Activated naive CD4-positive, alpha-beta T cell treated with anti-CD3 and anti-CD28 coated beads, Interleukin-2, amount 50 U/mL, for 24 hours (primary cell): ENCODE results near the gene GPR62.
"Not testable (repeated sequence)": the region's sequence is repeated elsewhere in the genome, so short reads cannot be mapped to it uniquely, and the experiment has no call there.

Experiments
- H3K27ac Mint-ChIP-seq: one replicate; pipeline ENCODE4 v1.8.0; 2021; ENCODE audit warnings: mild to moderate bottlenecking, mixed read lengths
- H3K27me3 Mint-ChIP-seq: one replicate; pipeline ENCODE4 v1.8.0; 2021; ENCODE audit warnings: mixed read lengths
- H3K36me3 Mint-ChIP-seq: one replicate; pipeline ENCODE4 v1.8.0; 2021; ENCODE audit warnings: mixed read lengths
- H3K4me1 Mint-ChIP-seq: one replicate; pipeline ENCODE4 v1.8.0; 2021; ENCODE audit warnings: mixed read lengths
- H3K4me3 Mint-ChIP-seq: one replicate; pipeline ENCODE4 v1.8.0; 2021; ENCODE audit warnings: mild to moderate bottlenecking, mixed read lengths
- H3K9me3 Mint-ChIP-seq: one replicate; pipeline ENCODE4 v1.8.0; 2021; ENCODE audit warnings: mixed read lengths

The GPR62 gene

DNA sequence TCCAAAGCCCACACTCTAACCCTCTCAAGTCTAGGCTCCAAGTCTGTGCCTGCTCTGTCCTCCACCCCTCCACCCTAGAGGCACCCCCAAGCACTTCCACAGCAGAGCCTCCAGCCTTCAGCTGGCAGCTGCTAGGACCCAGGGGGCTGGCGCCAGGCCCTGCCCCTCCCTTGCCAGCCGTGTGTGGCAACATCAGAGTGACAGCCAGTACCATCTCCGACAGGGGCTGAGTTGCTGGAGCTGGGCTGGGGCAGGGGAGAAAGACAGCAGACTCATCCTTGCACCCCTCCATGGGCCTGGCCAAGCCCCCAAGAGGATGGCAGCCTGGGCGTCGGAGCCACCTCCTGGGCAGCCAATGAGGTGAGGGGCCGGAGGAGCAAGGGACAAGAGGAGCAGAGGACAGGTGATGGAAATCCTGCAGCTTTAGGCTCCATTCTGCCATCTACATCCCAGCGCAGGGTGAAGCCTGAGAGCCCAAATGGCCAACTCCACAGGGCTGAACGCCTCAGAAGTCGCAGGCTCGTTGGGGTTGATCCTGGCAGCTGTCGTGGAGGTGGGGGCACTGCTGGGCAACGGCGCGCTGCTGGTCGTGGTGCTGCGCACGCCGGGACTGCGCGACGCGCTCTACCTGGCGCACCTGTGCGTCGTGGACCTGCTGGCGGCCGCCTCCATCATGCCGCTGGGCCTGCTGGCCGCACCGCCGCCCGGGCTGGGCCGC is at the start of gene GPR62:
TSS of gene GPR62 (plus strand) at position 207 of the 718 bp plus-strand sequence. CDS start at position 479, 272 bp downstream.
- H3K27me3 Mint-ChIP-seq: peaks cover 9% of the 10 kb centered on the region
- H3K9me3 Mint-ChIP-seq: no peaks in the 10 kb centered on the region
- H3K27ac Mint-ChIP-seq: no peak within 1 kb of the TSS
- H3K4me1 Mint-ChIP-seq: no peaks in the 10 kb centered on the region
- peak within 1 kb of the TSS; percentile 49 for H3K4me3 Mint-ChIP-seq
- peaks cover 2% of the 10 kb centered on the region for H3K36me3 Mint-ChIP-seq

GRCh38 chr3:51908026-51908425 is 47.2 kb upstream of the GPR62 start:
- Mint-ChIP-seq H3K4me3 (no peak overlapping the region), H3K27ac (no peak overlapping the region), H3K27me3 (peaks cover 10% of the 10 kb centered on the region), H3K4me1 (no peaks in the 10 kb centered on the region), H3K36me3 (peaks cover 10% of the 10 kb centered on the region), H3K9me3 (no peaks in the 10 kb centered on the region)

- Mint-ChIP-seq H3K27ac (no peak overlapping the region), H3K9me3 (no peaks in the 10 kb centered on the region), H3K36me3 (no peaks in the 10 kb centered on the region), H3K27me3 (peaks cover 3% of the 10 kb centered on the region), H3K4me1 (no peaks in the 10 kb centered on the region), H3K4me3 (no peak overlapping the region)
Observed at GRCh38 chr3:51916418-51916817, 38.8 kb upstream of the GPR62 start.

GRCh38 chr3:51921081-51921578 is 34.1 kb upstream of the GPR62 start:
- Mint-ChIP-seq H3K4me1 (no peaks in the 10 kb centered on the region), H3K36me3 (no peaks in the 10 kb centered on the region), H3K9me3 (no peaks in the 10 kb centered on the region), H3K4me3 (no peak overlapping the region), H3K27ac (no peak overlapping the region), H3K27me3 (peaks cover 3% of the 10 kb centered on the region)

DNA sequence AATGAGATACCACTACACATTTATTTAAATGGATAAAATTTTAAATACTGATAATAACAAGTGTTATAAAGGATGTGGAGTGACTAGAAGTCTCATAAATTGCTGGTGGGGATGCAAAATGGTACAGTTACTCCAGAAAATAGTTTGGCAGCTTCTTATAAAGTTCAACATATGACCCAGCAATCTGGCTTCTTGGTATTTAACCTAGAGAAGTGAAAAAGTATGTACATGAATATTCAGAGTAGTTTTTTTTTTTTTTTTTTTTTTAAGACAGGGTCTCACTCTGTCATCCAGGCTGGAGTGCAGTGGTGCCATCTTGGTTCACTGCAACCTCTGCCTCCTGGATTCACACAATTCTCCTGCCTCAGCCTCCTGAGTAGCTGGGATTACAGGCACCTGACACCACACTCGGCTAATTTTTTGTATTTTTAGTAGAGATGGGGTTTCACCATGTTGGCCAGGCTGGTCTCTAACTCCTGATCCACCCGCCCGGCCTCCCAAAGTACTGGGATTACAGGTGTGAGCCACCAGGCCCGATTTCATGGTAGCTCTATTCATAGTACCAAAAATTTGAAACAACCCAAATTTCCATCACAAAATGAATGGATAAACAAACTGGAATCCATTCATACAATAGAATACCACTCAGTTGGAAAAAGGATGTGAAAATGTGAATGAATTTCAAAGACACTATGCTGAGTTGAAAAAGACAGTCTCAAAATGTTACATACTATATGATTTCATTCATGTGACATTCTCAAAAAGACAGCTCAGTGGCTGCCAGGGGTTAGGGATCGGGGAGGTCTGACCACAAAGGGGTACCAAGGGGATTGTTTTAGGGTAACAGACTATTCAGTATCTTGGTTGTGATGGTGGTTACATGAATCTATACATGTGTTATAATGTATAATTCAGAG is 27.9 kb upstream of the GPR62 start:
- H3K4me3 Mint-ChIP-seq: no peak overlapping the region
- no peaks in the 10 kb centered on the region for H3K4me1 Mint-ChIP-seq
- no peaks in the 10 kb centered on the region for H3K36me3 Mint-ChIP-seq
- H3K27me3 Mint-ChIP-seq: no peaks in the 10 kb centered on the region
- H3K9me3 Mint-ChIP-seq: no peaks in the 10 kb centered on the region
- no peak overlapping the region for H3K27ac Mint-ChIP-seq

GRCh38 chr3:51928438-51928837 is 26.7 kb upstream of the GPR62 start:
- Mint-ChIP-seq H3K4me1 (no peaks in the 10 kb centered on the region), H3K27me3 (no peaks in the 10 kb centered on the region), H3K36me3 (no peaks in the 10 kb centered on the region), H3K9me3 (no peaks in the 10 kb centered on the region), H3K4me3 (no peak overlapping the region), H3K27ac (no peak overlapping the region)

DNA sequence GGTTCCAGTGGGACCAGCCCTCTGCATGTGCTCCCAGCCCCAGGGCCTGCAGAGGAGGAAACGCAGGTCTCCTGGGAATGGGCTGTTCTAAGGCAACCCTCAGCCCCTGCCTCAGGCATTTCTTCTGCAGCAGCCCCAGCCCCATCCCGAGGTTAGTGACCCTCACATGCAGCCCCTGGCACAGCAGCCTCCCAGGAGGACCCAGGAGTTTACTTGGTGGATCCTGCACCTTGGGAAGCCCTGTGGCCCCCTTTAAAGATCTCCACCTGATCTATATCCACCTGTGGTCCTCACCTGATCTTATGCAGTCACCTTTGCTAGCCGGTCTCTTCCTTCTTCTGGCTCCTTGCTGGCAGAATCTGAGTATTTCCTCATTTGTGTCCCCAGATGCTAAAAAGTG is 26.2 kb upstream of the GPR62 start:
- H3K36me3 Mint-ChIP-seq, H3K27me3 Mint-ChIP-seq, H3K4me3 Mint-ChIP-seq, H3K4me1 Mint-ChIP-seq, H3K9me3 Mint-ChIP-seq, H3K27ac Mint-ChIP-seq: not testable (repeated sequence)

DNA sequence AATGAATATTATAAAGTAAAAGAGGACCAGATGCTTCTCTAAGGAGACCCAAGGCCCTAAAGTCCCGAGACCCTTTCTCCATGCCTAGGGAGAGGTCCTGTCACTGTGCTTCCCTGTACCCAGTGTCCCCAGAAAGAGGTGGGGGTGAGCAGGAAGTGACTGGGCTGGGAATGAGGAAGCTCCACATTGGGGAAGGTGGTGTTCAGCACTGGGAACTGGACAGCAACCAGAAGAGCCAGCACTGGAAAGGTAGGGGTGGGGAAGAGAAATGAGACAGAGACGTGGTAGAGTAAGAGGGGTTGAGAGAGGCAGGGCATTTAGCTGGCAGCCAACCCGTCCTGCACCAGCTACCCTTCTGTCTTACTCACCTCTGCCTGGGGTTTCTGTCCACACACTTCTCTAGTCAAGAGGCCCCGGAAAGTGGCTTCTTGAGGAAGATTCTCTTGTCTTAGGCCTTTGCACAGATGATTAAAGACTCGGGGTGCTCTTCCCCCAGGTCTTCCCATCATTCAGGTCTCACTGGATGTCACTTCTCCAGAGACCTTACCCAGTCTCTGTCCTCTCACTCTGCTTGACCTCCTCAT is 25.7 kb upstream of the GPR62 start:
- Mint-ChIP-seq H3K4me1 (no peaks in the 10 kb centered on the region), H3K27me3 (no peaks in the 10 kb centered on the region), H3K36me3 (no peaks in the 10 kb centered on the region), H3K9me3 (no peaks in the 10 kb centered on the region), H3K4me3 (no peak overlapping the region), H3K27ac (no peak overlapping the region)

DNA sequence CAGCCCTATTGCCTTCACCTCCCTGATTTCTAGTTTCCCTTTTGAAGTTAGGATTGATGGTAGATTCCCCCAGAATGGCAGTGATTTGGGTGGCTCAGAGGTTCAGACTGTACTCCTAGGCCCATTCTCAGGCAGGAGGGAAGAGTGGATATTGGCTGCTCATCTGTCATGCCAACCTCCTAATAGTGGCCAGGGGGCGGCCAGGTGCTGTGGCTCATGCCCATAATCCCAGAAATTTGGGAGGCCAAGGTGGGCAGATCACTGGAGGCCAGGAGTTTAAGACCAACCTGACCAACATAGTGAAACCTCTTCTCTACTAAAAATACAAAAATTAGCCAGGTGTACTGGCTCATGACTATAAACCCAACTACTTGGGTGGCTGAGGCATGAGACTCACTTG is 24.7 kb upstream of the GPR62 start:
- no peak overlapping the region for H3K27ac Mint-ChIP-seq

GRCh38 chr3:51931756-51932155 is 23.4 kb upstream of the GPR62 start:
- H3K4me3 Mint-ChIP-seq: no peak overlapping the region
- no peaks in the 10 kb centered on the region for H3K27me3 Mint-ChIP-seq
- H3K27ac Mint-ChIP-seq: no peak overlapping the region
- no peaks in the 10 kb centered on the region for H3K9me3 Mint-ChIP-seq
- H3K36me3 Mint-ChIP-seq: no peaks in the 10 kb centered on the region
- no peaks in the 10 kb centered on the region for H3K4me1 Mint-ChIP-seq

More for the DNA sequence above, 24.7 kb upstream of the GPR62 start:
- Mint-ChIP-seq H3K4me3 (no peak overlapping the region), H3K9me3 (no peaks in the 10 kb centered on the region), H3K4me1 (no peaks in the 10 kb centered on the region), H3K27me3 (no peaks in the 10 kb centered on the region), H3K36me3 (no peaks in the 10 kb centered on the region)

- no peak overlapping the region for H3K27ac Mint-ChIP-seq
- no peaks in the 10 kb centered on the region for H3K27me3 Mint-ChIP-seq
- H3K9me3 Mint-ChIP-seq: no peaks in the 10 kb centered on the region
- H3K4me1 Mint-ChIP-seq: no peaks in the 10 kb centered on the region
- no peak overlapping the region for H3K4me3 Mint-ChIP-seq
- H3K36me3 Mint-ChIP-seq: no peaks in the 10 kb centered on the region
Observed at GRCh38 chr3:51932471-51933370, 22.5 kb upstream of the GPR62 start.

DNA sequence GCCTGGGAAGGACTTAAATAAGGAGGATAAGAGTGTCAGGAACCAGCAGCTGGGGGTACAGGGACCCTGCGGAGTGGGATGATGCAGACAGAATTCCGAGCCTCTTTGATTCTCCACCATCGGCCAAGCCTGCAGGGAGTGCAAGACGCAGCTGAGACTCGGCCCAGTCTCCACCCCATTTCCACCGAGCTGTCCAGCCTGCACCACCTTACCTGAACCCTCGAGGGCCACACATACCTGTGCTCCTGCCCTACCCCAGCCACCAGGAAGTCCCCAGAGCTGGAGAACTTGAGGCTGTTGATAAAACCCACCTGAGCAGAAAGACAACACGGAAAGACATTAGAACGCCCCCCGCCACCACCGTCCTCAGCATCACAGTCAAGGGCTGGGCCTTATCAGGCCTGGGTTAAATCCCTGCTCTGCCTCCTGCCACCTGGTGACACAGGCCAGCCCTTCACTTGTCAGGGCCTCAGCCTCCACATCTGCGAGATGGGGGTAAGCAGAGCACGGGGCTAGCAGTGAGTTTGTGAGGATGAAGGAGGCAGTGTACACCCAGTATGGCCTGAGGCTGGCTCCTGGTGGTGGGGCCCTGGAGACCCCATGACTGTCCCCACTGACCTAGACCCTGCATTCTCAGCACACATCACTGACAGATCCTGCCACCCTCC is 21.6 kb upstream of the GPR62 start:
- Mint-ChIP-seq H3K27ac (no peak overlapping the region), H3K36me3 (no peaks in the 10 kb centered on the region)

GRCh38 chr3:51934139-51934850 is 20.9 kb upstream of the GPR62 start:
- H3K4me1 Mint-ChIP-seq: peaks cover 10% of the 10 kb centered on the region
- H3K4me3 Mint-ChIP-seq: no peak overlapping the region
- no peak overlapping the region for H3K27ac Mint-ChIP-seq
- H3K9me3 Mint-ChIP-seq: no peaks in the 10 kb centered on the region
- no peaks in the 10 kb centered on the region for H3K27me3 Mint-ChIP-seq
- peaks cover 3% of the 10 kb centered on the region for H3K36me3 Mint-ChIP-seq

More for the DNA sequence above, 21.6 kb upstream of the GPR62 start:
- Mint-ChIP-seq H3K4me3 (no peak overlapping the region), H3K4me1 (peaks cover 6% of the 10 kb centered on the region), H3K27me3 (no peaks in the 10 kb centered on the region), H3K9me3 (no peaks in the 10 kb centered on the region)
